K562 (cell line): Measurements from ENCODE around the gene SEMA5A. TPM values are rescaled to one million over a fixed set of nuclear protein-coding genes. Genes with fewer than 3 reads are reported as not detected.

Experiments
- ATAC-seq: fragments of 200-7000 bp; cut with Tn5 transposase; 3 replicates; pipeline ENCODE4 v1.9.1; 2020; ENCODE audit warnings: moderate library complexity
- BruUV-seq: library from RNA; stranded (reverse); fragments of 400-500 nt; replicated peaks from 2 replicates; lab custom pipeline; 2021; lab: Mats Ljungman, UMichigan
- CTCF ChIA-PET: fragments of 300-600 bp; formaldehyde crosslinking; extraction: SDS; loops from one replicate; lab custom pipeline; 2021; ENCODE audit warnings: low intra/inter-chr PET ratio; lab: Yijun Ruan, JAX
- POLR2A ChIA-PET: fragments of 300-600, 350-650 bp; sonication (Branson Sonifier 250); formaldehyde crosslinking; extraction: SDS; loops from one replicate; lab custom pipeline; 2021; ENCODE audit warnings: antibody characterized with exemption, inconsistent platforms; lab: Yijun Ruan, JAX
- DNase-seq, 4 experiments: peaks; one replicate each; pipeline versions ENCODE4 v3.0.0 to v3.0.0-alpha.2; 2011 to 2018; ENCODE audit warnings: low spot score in 3 of 4, mixed read lengths in 3 of 4; ENCODE audit errors: extremely low read depth in 1 of 4
- FAIRE-seq: peaks from 2 replicates; lab custom pipeline; 2011; peaks lifted over from hg19 to GRCh38; lab: Jason Lieb, UNC
- H2AFZ ChIP-seq: 2 replicates; pipeline ENCODE4 v1.6.0; 2011; ENCODE audit warnings: low read depth, low read length, control low read depth, inconsistent platforms
- H3K27ac ChIP-seq: fragments of 200-600 bp; 3 replicates; pipeline ENCODE4 v1.8.0; 2011; ENCODE audit warnings: low read depth, mild to moderate bottlenecking, control low read depth, inconsistent platforms, low read length, moderate library complexity, mixed read lengths; ENCODE audit errors: extremely low read depth
- H3K27me3 ChIP-seq, 2 experiments: fragments of 300-600 bp in 1 of 2; 2 replicates in 1 of 2; 3 replicates in 1 of 2; pipeline versions ENCODE4 v1.6.0 to v1.8.0; 2011; ENCODE audit warnings: inconsistent platforms in 2 of 2, low read length in 2 of 2, mild to moderate bottlenecking in 1 of 2, mixed read lengths in 1 of 2, moderate library complexity in 1 of 2; ENCODE audit not compliant: control insufficient read depth in 2 of 2, insufficient read depth in 2 of 2
- H3K36me3 ChIP-seq: fragments of 300-600 bp; 3 replicates; pipeline ENCODE4 v1.8.0; 2011; ENCODE audit warnings: mild to moderate bottlenecking, low read length, inconsistent platforms; ENCODE audit not compliant: control insufficient read depth, insufficient read depth
- H3K4me1 ChIP-seq, 2 experiments: fragments of 200-600 bp in 1 of 2; replicated peaks in 1 of 2; 2 replicates in 1 of 2; 3 replicates in 1 of 2; pipeline versions ENCODE4 v1.5.1 to v1.8.0; 2011; ENCODE audit warnings: inconsistent platforms in 2 of 2, low read length in 2 of 2, mild to moderate bottlenecking in 1 of 2, mixed read lengths in 1 of 2, moderate library complexity in 1 of 2; ENCODE audit not compliant: control insufficient read depth in 2 of 2, insufficient read depth in 2 of 2
- H3K4me2 ChIP-seq: 2 replicates; pipeline ENCODE4 v1.6.1; 2011; ENCODE audit warnings: low read length, control low read depth, inconsistent platforms, mixed read lengths; ENCODE audit not compliant: insufficient read depth
- H3K4me3 ChIP-seq: fragments of 200-600 bp; sonication (generic), shearing (Covaris generic); 2 replicates; pipeline ENCODE4 v1.5.1; 2016; ENCODE audit warnings: control low read depth, inconsistent platforms
- H3K79me2 ChIP-seq: fragments of 200-600 bp; 3 replicates; pipeline ENCODE4 v1.8.0; 2011; ENCODE audit warnings: low read length, inconsistent platforms; ENCODE audit not compliant: control insufficient read depth, insufficient read depth
- H3K9ac ChIP-seq, 2 experiments: 2 replicates each; pipeline versions ENCODE4 v1.6.0 to v1.6.1; 2011; ENCODE audit warnings: low read depth in 2 of 2, low read length in 2 of 2, control low read depth in 1 of 2, inconsistent platforms in 1 of 2, mild to moderate bottlenecking in 1 of 2, mixed read lengths in 1 of 2; ENCODE audit not compliant: insufficient read depth in 1 of 2
- H3K9me1 ChIP-seq: one replicate; pipeline ENCODE4 v1.6.0; 2011; ENCODE audit warnings: inconsistent platforms, mild to moderate bottlenecking, low read length, moderate library complexity; ENCODE audit not compliant: control insufficient read depth, insufficient read depth
- H3K9me3 ChIP-seq: replicated peaks from 2 replicates; pipeline ENCODE4 v1.5.1; 2011; ENCODE audit warnings: low read depth, low read length, inconsistent platforms; ENCODE audit not compliant: control insufficient read depth, insufficient read depth
- H4K20me1 ChIP-seq: replicated peaks from 2 replicates; pipeline ENCODE4 v1.6.1; 2011; ENCODE audit warnings: low read length, inconsistent platforms, mixed read lengths; ENCODE audit not compliant: control insufficient read depth, insufficient read depth
- C11orf30 ChIP-seq: fragments of 450-650 bp; IDR thresholded peaks from 2 replicates; pipeline ENCODE4 v1.6.1; 2016; ENCODE audit warnings: low read depth, mild to moderate bottlenecking
- HMGXB4 ChIP-seq: sonication (generic); formaldehyde crosslinking; IDR thresholded peaks from 2 replicates; pipeline ENCODE4 v1.8.1; 2023; ENCODE audit warnings: mild to moderate bottlenecking, missing genetic modification reagents
- HOMEZ ChIP-seq: fragments of 250-450 bp; sonication (Bioruptor Pico); IDR thresholded peaks from 2 replicates; pipeline ENCODE4 v1.4.0; 2020; ENCODE audit warnings: mild to moderate bottlenecking, moderate library complexity
- NR2C2 ChIP-seq, 2 experiments: fragments of 200-800 bp in 1 of 2; sonication (Bioruptor generic) in 1 of 2; sonication (generic) in 1 of 2; formaldehyde crosslinking in 1 of 2; IDR thresholded peaks; 2 replicates each; pipeline versions ENCODE4 v1.6.1 to v1.8.0; 2016 to 2022; ENCODE audit warnings: mild to moderate bottlenecking in 1 of 2, missing compliant biosample characterization in 1 of 2, missing genetic modification characterization in 1 of 2, missing genetic modification reagents in 1 of 2
- POLR2B ChIP-seq: fragments of 450-650 bp; IDR thresholded peaks from 2 replicates; pipeline ENCODE4 v1.6.1; 2018; ENCODE audit warnings: low read depth; ENCODE audit not compliant: partially characterized antibody
- SAFB ChIP-seq: fragments of 200-400 bp; formaldehyde crosslinking; IDR thresholded peaks from 2 replicates; pipeline ENCODE4 v1.6.1; 2017; ENCODE audit warnings: low read depth, low read length, borderline replicate concordance
- SETDB1 ChIP-seq: IDR thresholded peaks from one replicate; pipeline ENCODE4 v1.6.1; 2012; ENCODE audit warnings: low read length, control low read depth, inconsistent platforms
- TCF7L2 ChIP-seq: fragments of 150-350 bp; IDR thresholded peaks from 2 replicates; pipeline ENCODE4 v1.6.1; 2016; ENCODE audit warnings: low read depth, mild to moderate bottlenecking, low read length, moderate library complexity
- THRA ChIP-seq: fragments of 450-650 bp; IDR thresholded peaks from 2 replicates; pipeline ENCODE4 v1.6.1; 2017; ENCODE audit warnings: mild to moderate bottlenecking, moderate library complexity
- U2AF1 ChIP-seq: fragments of 200-400 bp; formaldehyde crosslinking; optimal IDR thresholded peaks from 2 replicates; pipeline ENCODE3; 2017; ENCODE audit warnings: mild to moderate bottlenecking, low read depth, low read length, moderate library complexity
- WGBS: fragments of 100-300 bp; shearing (Covaris generic); methylation state at CpG from one replicate; pipeline ENCODE4 v1.1.6; 2016; ENCODE audit warnings: low coverage, mixed read lengths; ENCODE audit not compliant: insufficient coverage; ENCODE audit errors: missing lambda C conversion rate; 5-methylcytosine and 5-hydroxymethylcytosine counted together
- in situ Hi-C: fragments of 300-500 bp; cut with MboI; formaldehyde crosslinking; loops from 4 replicates; pipeline ENCODE4 v1.15.0; 2018; ENCODE audit warnings: inconsistent platforms, mixed read lengths
- intact Hi-C: fragments of 100-400 bp; cut with micrococcal nuclease; formaldehyde crosslinking; loops from 2 replicates; pipeline ENCODE4 v1.14.2; 2022
- polyA plus RNA-seq, 8 experiments: library from polyadenylated mRNA; depleted of rRNA in 4 of 8; stranded (reverse) in 5 of 8; unstranded in 3 of 8; fragments of >200 nt; fragmentation: Nextera tagmentation in 2 of 8; fragmentation: Illumina TruSeq in 1 of 8; extraction: Ambion mirVana in 2 of 8; extraction: Trizol in 1 of 8; gene quantifications; 2 replicates each; pipeline versions ENCODE4 v1.2.1 to v1.2.3, GENCODE V29; 2011 to 2014; ENCODE audit warnings: inconsistent platforms in 1 of 8, missing spikeins in 1 of 8
- total RNA-seq, 7 experiments: library from RNA; depleted of rRNA in 6 of 7; stranded (reverse); fragments of >200 nt in 6 of 7; fragmentation: Illumina TruSeq in 2 of 7; extraction: Trizol in 2 of 7; gene quantifications; 2 replicates each; pipeline versions ENCODE4 v1.2.1 to v1.2.3, GENCODE V29; 2011 to 2021; ENCODE audit warnings: low replicate concordance in 1 of 7
- TF ChIP-seq, protein P1 (sequence below), 2 experiments: IDR thresholded peaks; 2 replicates each; pipeline ENCODE4 v1.6.1; 2012; ENCODE audit warnings: improper control_type of control experiment in 2 of 2, low read depth in 2 of 2, low read length in 2 of 2, borderline replicate concordance in 1 of 2
- TF ChIP-seq, protein P2 (sequence below): fragments of 450-650 bp; formaldehyde crosslinking; IDR thresholded peaks from 2 replicates; pipeline ENCODE4 v1.4.0; 2020; ENCODE audit warnings: mild to moderate bottlenecking, moderate library complexity

Gene SEMA5A
- total and polyA plus RNA-seq, 9 of the 15 experiments (the other 6 are each of a cell fraction or from before 2014, with no cell fraction given) = 0.02 TPM; not detected in 8

DNA sequence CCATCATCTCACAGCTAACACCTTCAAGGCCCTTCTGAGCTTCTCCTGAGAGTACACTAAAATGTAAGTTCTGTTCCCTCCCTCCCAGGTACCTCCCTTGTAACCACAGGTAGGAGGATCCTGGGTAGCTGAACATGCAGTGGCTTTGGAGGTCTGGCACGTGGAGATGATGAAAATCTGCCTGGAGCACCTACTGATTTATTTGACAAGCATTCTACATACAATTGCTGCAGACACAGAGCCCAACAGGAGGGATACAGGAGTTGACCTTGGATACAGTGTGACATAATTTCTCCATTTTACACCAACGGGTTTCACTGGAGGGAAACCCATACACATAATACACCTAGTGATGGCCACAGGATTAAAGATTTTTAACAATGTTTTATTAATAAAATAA is 478.7 kb downstream of the SEMA5A start (continued):
- TF ChIP-seq POLR2B (no peak), TCF7L2 (no peak), SAFB (no peak), THRA (no peak)
- TF ChIP-seq, protein P1, sequence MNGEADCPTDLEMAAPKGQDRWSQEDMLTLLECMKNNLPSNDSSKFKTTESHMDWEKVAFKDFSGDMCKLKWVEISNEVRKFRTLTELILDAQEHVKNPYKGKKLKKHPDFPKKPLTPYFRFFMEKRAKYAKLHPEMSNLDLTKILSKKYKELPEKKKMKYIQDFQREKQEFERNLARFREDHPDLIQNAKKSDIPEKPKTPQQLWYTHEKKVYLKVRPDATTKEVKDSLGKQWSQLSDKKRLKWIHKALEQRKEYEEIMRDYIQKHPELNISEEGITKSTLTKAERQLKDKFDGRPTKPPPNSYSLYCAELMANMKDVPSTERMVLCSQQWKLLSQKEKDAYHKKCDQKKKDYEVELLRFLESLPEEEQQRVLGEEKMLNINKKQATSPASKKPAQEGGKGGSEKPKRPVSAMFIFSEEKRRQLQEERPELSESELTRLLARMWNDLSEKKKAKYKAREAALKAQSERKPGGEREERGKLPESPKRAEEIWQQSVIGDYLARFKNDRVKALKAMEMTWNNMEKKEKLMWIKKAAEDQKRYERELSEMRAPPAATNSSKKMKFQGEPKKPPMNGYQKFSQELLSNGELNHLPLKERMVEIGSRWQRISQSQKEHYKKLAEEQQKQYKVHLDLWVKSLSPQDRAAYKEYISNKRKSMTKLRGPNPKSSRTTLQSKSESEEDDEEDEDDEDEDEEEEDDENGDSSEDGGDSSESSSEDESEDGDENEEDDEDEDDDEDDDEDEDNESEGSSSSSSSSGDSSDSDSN (IDR thresholded peaks at IDR 0.05; ENCODE audit: borderline replicate concordance in 1 of 2, low read depth in 2 of 2, low read length in 2 of 2) = no peak
- TF ChIP-seq, all 486 proteins: peak for 0

DNA sequence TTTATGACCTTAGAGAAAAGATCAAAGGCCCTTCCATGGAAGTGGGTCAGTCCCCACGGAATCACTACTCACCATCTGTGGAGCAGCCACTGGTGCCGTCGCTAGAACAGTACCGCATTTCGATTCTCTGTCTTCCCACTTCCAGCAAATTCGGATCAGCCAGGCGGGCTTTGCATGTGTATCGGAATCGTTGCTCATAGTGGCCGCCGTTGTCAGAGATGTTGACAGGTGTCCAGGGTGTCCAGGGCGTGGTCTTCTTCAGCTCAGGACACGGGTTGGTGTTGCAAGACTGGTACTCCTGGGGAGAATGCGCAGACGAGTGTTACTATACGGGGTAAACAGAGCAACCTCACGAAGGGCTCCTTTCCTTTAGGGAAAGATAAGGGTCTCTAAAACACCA is 479.5 kb downstream of the SEMA5A start:
- in situ Hi-C loops = no loop called here
- CTCF ChIA-PET = no interaction called here
- H3K4me3 ChIP-seq = no peak overlapping the region
- no peaks in the 10 kb centered on the region for H3K9me1 ChIP-seq
- H3K9me3 ChIP-seq = no peaks in the 10 kb centered on the region
- no peak overlapping the region for H3K9ac ChIP-seq
- DNase-seq = no peak
- H3K4me1 ChIP-seq = no peaks in the 10 kb centered on the region
- no peaks in the 10 kb centered on the region for H3K27me3 ChIP-seq
- POLR2A ChIA-PET = interaction anchor here (1.7 kb wide), 1 partner anchor 12 kb away, joined by 4 read pairs; no protein-coding TSS in a partner anchor
- no peaks in the 10 kb centered on the region for H4K20me1 ChIP-seq
- no peak overlapping the region for H3K27ac ChIP-seq
- intact Hi-C loops = no loop called here
- no peak for FAIRE-seq
- no TSS peak for BruUV-seq
- no peak overlapping the region for H3K4me2 ChIP-seq
- ATAC-seq = no peak
- no peak overlapping the region for H2AFZ ChIP-seq
- H3K79me2 ChIP-seq = no peaks in the 10 kb centered on the region
- H3K36me3 ChIP-seq = no peaks in the 10 kb centered on the region
- WGBS = 1% methylated on average over 17 of the region's 17 CpGs
- TF ChIP-seq HMGXB4 (no peak), HOMEZ (CRISPR knock-in tag) (no peak), NR2C2 (CRISPR knock-in tag; IDR thresholded peaks at IDR 0.05) (no peak), NR2C2 (tag; IDR thresholded peaks at IDR 0.05) (no peak), U2AF1 (no peak), C11orf30 (no peak), SETDB1 (no peak)
- TF ChIP-seq, protein P2, sequence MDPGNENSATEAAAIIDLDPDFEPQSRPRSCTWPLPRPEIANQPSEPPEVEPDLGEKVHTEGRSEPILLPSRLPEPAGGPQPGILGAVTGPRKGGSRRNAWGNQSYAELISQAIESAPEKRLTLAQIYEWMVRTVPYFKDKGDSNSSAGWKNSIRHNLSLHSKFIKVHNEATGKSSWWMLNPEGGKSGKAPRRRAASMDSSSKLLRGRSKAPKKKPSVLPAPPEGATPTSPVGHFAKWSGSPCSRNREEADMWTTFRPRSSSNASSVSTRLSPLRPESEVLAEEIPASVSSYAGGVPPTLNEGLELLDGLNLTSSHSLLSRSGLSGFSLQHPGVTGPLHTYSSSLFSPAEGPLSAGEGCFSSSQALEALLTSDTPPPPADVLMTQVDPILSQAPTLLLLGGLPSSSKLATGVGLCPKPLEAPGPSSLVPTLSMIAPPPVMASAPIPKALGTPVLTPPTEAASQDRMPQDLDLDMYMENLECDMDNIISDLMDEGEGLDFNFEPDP (CRISPR knock-in tag) = no peak
